HG03520 (cell line): Measurements from ENCODE around the gene CCL16.
"Not testable (repeated sequence)": the region's sequence is repeated elsewhere in the genome, so short reads cannot be mapped to it uniquely, and the experiment has no call there.

Source experiments
- ATAC-seq: cut with Tn5 transposase; IDR thresholded peaks from one replicate; pipeline ENCODE4 v1.9.1; 2021; ENCODE audit warnings: mild to moderate bottlenecking, moderate library complexity; ENCODE audit not compliant: unreplicated experiment

The CCL16 gene, protein sequence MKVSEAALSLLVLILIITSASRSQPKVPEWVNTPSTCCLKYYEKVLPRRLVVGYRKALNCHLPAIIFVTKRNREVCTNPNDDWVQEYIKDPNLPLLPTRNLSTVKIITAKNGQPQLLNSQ

DNA sequence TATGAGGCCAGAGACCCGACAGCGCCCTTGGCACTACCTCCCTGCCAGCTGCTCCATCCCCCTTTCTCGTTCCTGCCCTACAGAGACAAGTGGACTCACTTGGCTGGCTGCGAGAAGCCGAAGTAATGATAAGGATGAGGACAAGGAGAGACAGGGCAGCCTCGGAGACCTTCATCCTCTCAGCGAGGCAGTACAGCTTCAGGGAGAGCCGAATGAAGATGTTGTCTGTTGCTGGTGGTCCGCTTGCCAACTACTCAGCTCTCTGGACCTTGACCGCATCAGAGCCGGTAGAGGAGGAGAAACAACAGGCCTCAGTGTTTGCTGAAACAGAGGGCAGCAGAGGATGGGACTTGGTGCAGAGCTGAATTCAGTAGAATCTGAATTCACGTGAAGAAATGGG is at the start of gene CCL16:
Gene CCL16, minus strand, starts transcription at position 252 of the 400 bp plus-strand sequence. Its CDS starts 77 bp downstream, at position 175.
- ATAC-seq: no peak

DNA sequence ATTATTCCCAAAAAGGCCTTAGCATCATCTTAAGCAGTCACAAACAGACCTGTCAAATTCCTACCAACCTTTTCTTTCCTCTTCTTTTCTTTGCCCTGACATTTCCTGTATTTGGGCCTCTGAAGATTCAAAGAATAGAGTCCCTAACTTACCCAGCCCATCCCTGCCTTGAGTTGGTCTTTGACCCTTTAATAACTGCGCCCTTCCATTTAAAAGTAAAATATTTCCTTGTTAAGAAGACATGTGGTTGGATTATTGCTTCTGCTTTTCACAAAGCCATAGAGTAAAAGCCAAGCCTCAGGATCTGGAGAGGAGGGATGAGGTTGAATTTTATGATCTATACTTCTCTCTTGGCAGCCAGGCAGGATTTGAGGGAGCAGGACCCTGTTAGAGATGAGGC is 49.7 kb upstream of the CCL16 start:
- ATAC-seq: no peak

DNA sequence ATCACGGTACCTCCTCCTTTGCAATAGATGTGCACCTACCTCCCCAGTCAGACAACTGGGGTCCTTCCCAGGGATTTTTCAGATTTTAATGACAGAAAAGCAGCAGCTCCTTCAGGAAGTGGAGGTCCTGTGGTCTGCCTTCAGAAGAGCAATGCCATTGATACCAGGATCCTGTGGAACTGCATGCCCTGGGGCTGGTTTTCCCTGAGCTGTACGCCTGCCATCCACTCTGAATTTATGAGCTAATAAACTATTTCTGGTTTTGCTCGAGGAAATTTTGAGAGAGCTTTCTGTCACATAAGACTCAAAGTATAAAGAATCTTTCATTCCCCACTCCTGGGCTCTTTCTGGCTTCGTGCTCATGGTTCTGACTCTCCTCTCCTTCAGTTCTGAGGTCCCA is 46.5 kb upstream of the CCL16 start:
- ATAC-seq: no peak

DNA sequence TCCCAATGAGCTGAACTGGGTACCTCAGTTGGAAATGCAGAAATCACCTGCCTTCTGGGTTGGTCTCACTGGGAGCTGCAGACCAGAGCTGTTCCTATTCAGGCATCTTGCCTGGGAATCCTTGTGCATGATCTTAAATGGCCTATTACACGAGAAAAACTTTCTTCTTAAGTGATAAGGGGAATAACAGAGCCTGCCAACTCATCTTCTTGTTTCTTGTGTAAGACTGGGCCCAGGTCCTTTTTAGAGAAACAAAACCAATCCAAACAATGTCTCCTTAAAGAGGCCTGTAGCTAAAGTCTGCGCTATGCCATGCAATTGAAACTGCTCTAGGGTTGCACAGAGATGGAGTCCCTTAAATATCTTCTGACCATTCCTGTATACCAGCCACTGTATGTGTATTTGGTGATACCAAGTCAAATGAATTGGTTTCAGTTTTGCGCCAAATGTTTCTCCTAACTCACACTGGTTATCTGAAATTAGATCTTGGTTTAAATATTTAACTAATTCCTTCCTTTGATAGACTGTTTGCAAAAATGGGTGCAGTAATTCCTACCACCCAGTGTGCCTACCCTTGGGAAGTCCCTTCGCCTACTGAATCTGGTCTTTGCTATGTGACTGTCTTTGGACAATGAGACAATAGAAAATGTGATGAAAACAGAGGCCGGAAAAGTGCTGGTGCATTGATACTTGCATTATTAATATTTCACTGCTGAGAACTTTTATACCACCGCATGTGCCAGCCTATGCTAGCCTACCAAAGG is 43.0 kb upstream of the CCL16 start:
- no peak for ATAC-seq

DNA sequence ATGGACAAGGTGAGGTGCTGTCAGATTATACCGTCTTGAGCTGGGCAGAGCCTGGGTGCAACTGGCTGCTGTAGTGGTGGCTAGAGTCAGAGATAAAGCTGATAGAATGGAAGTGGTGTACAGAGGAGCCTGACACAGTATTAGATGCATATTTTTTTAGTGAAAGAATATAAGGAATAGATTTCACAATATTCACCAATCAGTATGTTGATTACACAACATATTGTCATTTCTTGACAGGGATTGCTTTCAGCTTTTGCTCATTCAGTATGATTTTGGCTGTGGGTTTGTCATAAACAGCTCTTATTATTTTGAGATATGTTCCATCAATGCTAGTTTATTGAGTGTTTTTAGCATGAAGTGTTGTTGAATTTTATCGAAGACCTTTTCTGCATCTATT is 38.1 kb upstream of the CCL16 start:
- ATAC-seq: no peak

DNA sequence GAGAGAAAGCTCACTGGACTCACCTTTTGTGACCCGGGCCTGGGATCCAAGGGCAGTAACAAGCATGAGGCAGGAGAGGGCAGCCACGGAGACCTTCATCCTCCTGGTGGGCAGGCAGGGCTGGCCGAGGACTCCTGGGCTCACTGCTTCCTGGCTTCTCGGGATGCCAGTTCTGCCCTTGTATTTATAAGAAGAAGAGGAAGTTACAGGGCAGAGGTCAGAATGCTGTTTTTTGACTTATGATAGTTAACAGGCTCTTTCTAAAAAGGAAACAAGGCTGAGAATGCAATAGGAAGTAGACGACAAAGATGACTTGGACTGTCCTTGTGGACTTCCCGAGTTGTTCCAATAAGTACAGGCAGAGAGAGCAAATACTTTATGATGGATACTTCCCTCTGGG is 36.5 kb upstream of the CCL16 start, which contains the start of gene CCL23:
Gene CCL23, minus strand, starts transcription at position 174 of the 400 bp plus-strand sequence. Its CDS starts 75 bp downstream, at position 99.
- no peak for ATAC-seq

DNA sequence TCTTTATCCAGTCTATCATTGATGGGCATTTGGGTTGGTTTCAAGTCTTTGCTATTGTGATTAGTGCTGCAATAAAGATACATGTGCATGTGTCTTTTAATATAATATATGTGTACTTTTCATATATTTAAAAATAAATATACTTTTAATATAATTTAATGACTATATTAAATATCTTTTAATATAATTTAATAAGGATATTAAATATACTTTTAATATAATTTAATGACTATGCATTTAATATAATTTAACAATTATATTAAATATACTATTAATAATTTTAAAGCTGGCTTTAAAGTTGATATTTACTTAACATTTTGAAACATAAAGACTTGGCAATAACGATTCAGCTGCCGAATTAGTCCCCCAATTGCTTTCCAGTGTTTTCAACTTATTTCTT is 35.3 kb upstream of the CCL16 start:
- no peak for ATAC-seq

DNA sequence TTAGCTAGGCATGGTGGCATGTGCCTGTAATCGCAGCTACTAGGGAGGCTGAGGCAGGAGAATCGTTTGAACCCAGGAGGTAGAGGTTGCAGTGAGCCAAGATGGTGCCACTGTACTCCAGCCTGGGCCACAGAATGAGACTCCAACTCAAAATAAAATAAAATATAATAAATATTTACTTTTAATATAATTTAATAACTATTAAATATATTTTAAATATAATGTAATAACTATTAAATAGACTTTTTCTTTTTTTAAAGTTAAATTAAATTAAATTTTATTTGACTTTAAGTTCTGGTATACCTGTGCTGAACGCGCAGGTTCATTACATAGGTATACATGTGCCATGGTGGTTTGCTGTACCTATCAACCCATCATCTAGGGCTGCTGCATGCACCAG is 34.6 kb upstream of the CCL16 start:
- not testable (repeated sequence) for ATAC-seq

DNA sequence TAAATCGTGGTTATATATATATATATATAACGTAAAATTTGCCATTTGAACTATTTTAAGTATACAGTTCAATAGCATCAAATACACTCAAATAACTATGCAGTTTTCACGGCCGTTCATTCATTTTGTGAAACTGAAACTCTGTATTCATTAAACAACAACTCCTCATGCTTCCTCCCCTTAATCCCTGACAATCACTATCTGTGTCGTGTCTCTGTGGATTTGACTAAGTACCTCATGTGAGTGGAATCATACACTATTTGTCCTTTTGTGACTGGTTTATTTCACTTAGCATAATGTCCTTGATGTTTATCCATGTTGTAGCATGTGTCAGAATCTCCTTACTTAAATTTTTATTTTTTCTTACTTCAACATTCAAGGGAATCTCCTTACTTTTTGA is 33.6 kb upstream of the CCL16 start:
- no peak for ATAC-seq

DNA sequence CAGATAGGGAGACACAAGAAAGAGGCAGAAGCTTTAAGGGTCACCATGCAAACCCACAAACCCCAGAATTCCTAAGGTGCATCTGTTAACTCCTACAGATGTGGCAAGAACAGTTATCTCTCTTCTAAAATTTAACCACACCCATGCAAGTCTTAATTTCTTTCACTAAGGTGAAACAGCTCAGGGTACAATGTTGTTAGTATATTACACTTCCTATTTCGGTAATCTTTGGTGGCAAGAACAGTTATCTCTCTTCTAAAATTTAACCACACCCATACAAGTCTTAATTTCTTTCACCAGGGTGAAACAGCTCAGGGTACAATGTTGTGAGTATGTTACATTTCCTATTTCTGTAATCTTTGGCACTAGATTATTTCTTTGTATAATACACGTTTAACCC is 29.9 kb upstream of the CCL16 start:
- ATAC-seq: no peak

DNA sequence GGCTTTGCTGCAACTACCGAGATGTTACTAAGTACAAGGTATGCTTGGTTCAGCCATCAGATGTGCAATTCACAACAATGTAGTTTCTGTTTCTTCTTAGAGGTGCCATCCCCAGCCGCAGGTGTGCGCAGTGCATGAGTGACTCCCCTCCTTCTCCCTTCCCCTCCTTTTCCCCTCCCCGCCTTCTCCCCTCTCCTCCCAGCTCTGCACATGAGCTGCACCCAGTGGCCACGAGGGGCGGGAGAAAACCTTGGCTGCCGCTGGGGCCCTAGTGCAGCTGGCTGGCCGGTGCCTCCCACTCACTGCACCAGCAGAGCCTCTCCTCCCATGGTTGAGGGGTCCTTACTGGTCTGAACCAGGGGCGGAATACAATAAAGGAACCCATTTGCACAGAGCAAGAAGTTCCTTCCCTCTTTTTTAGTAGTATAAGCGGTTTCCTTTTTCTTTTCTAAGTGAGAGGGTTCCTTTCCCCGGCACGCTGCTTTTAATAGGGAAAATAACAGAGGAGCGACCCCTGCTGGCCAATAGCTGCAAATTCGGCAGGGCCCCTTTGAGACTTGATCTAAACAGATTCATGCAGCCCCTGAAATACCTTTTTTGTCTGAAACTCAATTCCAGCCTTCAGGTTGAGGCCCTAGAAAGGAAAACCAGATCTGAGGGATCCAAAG is 27.8 kb upstream of the CCL16 start:
- no peak for ATAC-seq

DNA sequence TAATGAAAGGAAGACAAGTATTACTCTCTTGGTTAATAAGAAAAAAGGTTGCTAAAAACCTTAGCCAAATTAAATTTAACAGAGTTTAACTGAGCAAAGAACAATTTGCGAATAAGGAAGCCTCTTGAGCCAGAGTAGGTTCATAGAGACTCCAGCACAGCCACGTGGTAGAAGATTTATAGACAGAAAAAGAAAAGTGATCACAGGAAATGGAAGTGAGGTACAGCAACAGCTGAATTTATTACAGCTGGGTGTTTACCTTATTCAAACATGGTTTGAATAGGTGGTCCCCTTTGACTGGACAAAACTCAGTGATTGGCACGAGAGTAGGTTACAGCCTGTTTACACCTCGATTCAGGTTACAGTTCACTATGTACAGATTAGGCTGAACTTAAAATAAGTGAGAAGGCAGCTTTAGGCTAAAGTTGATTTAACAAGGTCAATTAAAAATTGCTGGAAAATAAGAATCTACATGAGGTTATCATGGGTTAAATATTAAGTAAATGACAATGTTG is 23.4 kb upstream of the CCL16 start:
- no peak for ATAC-seq

DNA sequence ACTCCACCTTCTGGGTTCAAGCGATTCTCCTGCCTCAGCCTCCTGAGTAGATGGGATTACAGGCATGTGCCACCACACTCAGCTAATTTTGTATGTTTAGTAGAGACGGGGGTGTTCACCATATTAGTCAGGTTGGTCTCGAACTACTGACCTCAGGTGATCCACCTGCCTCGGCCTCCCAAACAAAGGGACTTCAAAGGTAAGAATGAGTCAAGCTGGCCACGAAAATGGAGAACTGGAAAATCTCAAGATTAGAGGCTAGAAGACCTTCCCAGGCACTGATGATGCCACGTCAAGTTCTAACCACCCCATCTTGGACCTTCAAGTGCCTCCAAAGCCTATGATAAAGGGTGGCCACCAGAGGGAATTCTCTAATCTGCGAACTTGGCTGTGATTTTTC is 21.3 kb upstream of the CCL16 start:
- ATAC-seq: no peak

DNA sequence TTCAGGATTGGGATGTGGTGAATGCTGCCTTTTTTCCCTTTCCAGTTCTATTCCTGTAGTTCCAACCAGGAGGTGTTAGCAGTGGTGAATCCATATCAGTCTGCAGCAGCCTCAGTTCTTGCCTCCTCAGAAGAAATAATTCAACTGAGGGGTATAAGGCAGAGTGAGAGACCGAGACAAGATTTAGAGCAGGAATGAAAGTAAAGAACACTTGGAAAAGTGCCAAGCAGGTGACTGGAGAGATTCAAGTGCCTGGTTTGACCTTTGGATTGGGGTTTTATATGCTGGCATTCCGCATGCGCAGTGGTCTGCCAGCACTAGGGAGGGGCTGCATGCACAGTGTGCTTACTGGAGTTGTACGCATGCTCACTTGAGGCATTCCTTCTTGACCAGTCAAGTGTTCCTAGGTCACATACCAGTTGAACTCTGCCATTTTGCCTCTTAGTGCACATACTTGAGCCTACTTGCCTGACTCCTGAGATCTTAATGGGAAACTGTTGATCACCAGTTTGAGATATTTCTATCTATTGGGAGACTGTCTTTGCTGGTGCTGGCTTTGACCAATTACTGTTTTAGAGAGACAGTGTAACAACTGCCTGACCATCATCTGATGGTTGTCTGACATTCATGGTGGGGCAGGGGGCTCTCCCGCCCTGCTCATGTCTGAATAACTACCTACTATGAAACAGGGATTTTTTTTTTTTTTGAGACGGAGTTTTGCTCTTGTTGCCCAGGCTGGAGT is 20.7 kb upstream of the CCL16 start:
- no peak for ATAC-seq

DNA sequence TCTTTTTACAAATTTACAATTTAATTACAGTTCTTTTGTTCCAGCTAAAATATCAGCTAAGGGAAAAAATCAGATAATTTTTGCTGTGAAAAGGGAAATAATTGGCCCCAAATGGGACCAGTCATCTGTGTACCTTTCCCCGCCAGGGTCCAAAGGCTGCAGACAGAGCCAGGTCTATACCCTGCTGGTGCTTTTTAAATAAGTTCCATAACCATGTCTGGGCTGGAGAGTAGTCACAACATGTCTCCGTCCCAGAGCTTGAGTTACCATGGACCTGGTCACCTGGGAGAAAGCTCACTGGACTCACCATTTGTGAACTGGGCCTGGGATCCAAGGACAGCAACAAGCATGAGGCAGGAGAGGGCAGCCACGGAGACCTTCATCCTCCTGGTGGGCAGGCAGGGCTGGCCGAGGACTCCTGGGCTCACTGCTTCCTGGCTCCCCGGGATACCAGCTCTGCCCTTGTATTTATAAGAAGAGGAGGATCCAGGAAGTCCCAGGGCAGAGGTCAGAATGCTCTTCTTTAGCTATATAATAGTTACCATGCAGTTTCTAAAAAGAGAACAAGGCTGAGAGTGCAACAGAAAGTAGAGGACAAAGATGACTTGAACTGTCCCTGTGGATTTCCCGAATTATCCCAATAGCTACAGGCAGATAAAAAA is 19.9 kb upstream of the CCL16 start, which contains the start of gene CCL15:
Gene CCL15, minus strand, starts transcription at position 444 of the 662 bp plus-strand sequence. Its CDS starts 61 bp downstream, at position 383.
- ATAC-seq: no peak

DNA sequence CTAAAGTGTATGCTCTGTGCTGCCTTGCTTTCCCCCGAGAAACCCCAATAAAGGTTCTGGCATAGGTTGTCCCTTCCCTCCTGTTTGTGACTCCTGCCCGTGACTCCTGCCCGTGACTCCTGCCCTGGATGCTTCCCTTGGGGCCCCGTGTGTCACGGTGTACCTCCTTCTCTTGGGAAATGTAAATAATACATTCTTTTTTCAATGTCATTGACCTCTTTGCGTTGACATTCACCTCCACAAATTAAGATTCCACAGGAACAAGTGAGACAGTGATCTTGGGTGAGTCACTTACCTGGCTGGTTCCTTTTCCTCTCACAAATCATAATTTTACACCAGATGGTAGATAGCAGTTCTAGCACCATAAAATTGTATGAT is 19.4 kb upstream of the CCL16 start:
- no peak for ATAC-seq

DNA sequence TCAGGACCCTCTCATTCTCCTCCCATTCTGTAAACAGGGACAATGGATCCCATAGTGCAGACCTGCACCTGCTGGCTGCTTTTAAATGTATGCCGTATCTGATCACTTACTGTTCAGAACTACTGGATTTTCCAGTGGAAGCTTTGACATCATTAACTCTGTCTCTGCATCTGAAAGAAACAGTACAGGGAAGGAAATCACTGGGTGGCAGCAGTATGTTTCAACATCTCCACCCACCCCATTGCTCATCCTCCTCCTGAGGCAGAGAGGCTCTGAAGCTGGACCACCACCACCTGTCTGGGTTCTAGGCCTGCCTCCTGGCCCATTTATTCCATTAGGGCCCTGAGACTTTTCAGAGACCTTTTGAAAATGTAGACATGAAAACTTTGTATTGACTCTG is 17.5 kb upstream of the CCL16 start:
- ATAC-seq: no peak

DNA sequence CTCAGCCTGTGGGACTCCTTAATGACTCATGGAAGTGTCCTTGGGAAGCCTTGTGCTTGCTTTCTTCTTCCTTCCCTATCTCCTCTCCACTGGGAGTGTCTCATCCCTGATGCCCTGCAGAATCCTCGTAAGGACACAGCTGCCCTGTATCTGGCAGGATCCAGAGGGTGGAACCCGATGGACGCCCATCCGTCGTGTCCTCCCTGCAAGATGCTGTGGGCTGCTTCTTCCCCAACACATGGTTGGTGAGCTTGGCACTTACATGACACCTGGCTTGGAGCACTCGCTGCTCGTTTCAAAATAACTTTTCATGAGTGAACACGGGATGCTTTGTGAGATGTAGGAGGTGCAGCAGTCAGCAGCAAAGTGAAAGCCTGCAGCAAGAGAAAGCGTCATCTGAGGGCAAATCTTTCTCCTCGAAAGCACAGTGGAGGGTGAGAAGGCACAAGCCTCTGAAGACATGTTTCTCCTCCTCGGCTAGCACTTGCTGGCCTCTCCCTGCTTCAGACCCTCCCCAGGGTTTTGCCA is 16.8 kb upstream of the CCL16 start:
- no peak for ATAC-seq

DNA sequence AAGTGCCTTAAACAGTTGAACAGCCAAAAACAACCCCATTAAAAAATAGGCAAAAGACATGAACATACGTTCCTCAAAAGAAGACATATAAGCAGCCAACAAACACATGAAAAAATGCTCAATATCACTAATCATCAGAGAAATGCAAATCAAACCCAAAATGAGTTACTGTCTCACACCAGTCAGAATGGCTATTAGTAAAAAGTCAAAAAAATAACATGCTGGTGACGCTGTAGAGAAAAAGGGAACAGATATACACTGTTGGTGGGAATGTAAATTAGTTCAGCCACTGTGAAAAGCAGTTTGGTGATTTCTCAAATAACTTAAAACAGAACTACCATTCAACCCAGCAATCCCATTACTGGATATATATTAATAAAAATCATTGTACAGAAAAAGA is 14.0 kb upstream of the CCL16 start:
- ATAC-seq: not testable (repeated sequence)

DNA sequence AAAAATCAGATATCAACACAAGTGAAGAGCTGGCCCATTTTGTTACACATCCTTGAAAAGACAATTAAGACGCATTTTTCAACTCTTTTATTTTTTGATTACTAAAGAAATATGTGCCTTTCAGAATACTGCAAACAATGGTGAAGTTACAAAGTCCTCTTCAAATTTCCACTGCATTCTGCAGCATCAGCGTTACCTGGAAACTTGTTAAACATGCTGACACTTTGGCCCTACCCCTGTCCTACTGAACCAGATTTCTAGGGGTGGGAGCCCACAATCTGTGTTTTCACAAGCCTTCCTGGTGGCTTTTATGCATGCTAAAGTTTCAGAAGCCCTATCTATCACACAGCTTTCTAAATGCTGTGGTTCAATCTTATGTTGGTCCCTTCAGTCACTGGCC is 9.8 kb upstream of the CCL16 start:
- ATAC-seq: no peak
